Spleen (tissue), 7 donors: ENCODE measurements around the gene CD8B.
"Not testable (repeated sequence)": the region's sequence is repeated elsewhere in the genome, so short reads cannot be mapped to it uniquely, and the experiment has no call there.

Experiments used
- POLR2A ChIP-seq, 3 donors: fragments of 450-650 bp; IDR thresholded peaks; one replicate each; pipeline ENCODE4 v1.5.1; 2017; ENCODE audit warnings: antibody characterized with exemption in 3 of 3, mild to moderate bottlenecking in 1 of 3
- POLR2AphosphoS5 ChIP-seq, 3 donors: sonication (generic); formaldehyde crosslinking; IDR thresholded peaks; one replicate each; pipeline ENCODE4 v1.5.1; 2017; ENCODE audit warnings: antibody characterized with exemption in 3 of 3
- TF ChIP-seq, protein P1 (sequence below), 11 experiments: fragments of 200-600 bp in 7 of 11; fragments of 450-650 bp in 4 of 11; sonication (generic) in 4 of 11; IDR thresholded peaks in 8 of 11; conservative IDR thresholded peaks in 3 of 11; 1 replicate in 7 of 11; 2 replicates in 4 of 11; pipeline versions ENCODE4 v1.4.0 to v1.8.0; 2016 to 2021; ENCODE audit warnings: antibody characterized with exemption in 11 of 11, inconsistent platforms in 4 of 11, mild to moderate bottlenecking in 1 of 11
- donor health status: DM: no; HTN: no; CAD: no; lungs with moderate emphysema.
- donor health status: DM: no; HTN: no; CAD: no.
- donor health status: DM: no; HTN: no; CAD: no.

DNA sequence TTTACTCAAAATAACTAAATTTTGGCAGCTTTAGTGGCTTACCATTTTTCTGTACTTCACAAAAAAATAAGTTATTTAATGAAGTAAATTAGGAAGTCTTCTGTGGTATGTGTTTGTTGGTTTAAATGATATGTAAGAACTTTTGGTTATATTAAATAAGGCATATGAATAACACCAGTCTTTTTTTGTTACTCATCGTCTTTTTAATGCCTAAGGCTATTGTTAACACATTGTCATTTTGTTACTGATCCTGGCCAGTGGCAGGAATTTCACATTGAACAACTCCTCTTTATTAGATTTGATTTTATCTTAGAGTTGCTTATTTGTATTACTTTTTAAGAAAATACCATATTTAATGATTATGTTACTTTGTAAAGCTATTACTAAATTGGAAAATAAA is 17.3 kb upstream of the CD8B start:
- TF ChIP-seq, protein P1, sequence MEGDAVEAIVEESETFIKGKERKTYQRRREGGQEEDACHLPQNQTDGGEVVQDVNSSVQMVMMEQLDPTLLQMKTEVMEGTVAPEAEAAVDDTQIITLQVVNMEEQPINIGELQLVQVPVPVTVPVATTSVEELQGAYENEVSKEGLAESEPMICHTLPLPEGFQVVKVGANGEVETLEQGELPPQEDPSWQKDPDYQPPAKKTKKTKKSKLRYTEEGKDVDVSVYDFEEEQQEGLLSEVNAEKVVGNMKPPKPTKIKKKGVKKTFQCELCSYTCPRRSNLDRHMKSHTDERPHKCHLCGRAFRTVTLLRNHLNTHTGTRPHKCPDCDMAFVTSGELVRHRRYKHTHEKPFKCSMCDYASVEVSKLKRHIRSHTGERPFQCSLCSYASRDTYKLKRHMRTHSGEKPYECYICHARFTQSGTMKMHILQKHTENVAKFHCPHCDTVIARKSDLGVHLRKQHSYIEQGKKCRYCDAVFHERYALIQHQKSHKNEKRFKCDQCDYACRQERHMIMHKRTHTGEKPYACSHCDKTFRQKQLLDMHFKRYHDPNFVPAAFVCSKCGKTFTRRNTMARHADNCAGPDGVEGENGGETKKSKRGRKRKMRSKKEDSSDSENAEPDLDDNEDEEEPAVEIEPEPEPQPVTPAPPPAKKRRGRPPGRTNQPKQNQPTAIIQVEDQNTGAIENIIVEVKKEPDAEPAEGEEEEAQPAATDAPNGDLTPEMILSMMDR (IDR thresholded peaks at IDR 0.05 in 8 of 11, conservative IDR thresholded peaks at IDR 0.05 in 3 of 11), result not testable (repeated sequence)
- TF ChIP-seq POLR2A, POLR2AphosphoS5 (IDR thresholded peaks at IDR 0.05): not testable (repeated sequence)
